ENCODE measurements around the gene MYO1B.
"Not testable (repeated sequence)": the region's sequence is repeated elsewhere in the genome, so short reads cannot be mapped to it uniquely, and the experiment has no call there.

The MYO1B gene

DNA sequence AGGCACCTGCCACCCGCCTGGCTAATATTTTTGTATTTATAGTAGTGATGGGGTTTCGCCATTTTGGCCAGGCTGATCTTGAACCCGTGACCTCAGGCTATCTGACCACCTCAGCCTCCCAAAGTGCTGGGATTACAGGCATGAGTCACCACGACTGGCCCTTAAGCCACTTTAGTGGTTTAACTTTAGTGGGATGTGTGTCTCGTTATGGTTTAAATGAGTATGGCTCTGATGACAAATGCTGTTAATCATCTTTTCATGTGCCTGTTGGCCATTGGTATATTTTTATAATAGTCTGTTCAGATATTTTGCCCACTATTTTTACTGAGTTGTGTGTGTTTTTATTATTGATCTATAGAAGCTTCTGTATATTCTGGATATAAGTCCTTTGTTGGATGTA lies 205.9 kb downstream of the MYO1B start:
- H3K4me3 ChIP-seq (ENCODE audit: low read depth, low read length) = no peak overlapping the region
- TF ChIP-seq, protein P1, sequence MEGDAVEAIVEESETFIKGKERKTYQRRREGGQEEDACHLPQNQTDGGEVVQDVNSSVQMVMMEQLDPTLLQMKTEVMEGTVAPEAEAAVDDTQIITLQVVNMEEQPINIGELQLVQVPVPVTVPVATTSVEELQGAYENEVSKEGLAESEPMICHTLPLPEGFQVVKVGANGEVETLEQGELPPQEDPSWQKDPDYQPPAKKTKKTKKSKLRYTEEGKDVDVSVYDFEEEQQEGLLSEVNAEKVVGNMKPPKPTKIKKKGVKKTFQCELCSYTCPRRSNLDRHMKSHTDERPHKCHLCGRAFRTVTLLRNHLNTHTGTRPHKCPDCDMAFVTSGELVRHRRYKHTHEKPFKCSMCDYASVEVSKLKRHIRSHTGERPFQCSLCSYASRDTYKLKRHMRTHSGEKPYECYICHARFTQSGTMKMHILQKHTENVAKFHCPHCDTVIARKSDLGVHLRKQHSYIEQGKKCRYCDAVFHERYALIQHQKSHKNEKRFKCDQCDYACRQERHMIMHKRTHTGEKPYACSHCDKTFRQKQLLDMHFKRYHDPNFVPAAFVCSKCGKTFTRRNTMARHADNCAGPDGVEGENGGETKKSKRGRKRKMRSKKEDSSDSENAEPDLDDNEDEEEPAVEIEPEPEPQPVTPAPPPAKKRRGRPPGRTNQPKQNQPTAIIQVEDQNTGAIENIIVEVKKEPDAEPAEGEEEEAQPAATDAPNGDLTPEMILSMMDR (IDR thresholded peaks at IDR 0.05; ENCODE audit: borderline replicate concordance, insufficient read depth, low read depth, low read length) = no peak

DNA sequence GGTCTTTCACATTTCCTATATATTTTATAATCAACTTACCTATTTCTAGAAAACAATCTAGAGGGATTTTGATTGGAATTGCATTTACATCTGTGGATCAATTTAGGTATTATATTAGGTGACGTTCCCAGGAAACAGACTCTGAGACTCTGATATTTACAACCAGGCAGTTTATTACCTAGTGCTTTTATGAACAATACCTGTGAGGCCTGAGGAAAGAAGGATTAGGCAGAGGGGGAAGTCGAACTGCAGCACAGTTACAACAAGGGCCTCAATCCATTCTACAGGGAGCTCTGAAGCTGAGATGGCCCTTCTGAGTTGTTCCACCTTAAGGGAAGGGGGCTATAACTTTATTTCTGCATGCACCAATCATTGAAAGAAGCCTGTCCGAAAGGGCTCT lies 206.9 kb downstream of the MYO1B start:
- TF ChIP-seq, protein P1 (IDR thresholded peaks at IDR 0.05; ENCODE audit: borderline replicate concordance, insufficient read depth, low read depth, low read length) = no peak
- H3K4me3 ChIP-seq (ENCODE audit: low read depth, low read length) = no peak overlapping the region

DNA sequence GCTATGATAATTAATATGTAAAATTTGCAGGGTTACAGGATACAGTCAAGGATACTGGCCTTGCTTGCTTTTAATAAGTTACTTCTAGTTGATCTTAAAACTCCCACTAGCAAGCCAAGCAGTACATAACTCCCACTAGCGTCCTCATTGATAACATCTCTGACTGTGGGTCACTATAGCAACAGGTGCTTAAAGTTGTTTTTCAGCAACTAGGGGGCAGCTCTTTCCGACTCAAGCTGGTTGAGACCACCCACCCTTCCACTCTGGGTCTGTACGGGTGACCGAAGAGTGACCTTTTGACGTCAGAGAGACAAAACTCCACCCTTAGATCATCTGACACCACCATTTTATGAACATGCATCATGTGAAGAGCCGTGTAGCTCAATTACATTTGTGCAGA lies 208.6 kb downstream of the MYO1B start:
- TF ChIP-seq, protein P1 (IDR thresholded peaks at IDR 0.05; ENCODE audit: borderline replicate concordance, insufficient read depth, low read depth, low read length) = no peak
- no peak overlapping the region for H3K4me3 ChIP-seq (ENCODE audit: low read depth, low read length)

DNA sequence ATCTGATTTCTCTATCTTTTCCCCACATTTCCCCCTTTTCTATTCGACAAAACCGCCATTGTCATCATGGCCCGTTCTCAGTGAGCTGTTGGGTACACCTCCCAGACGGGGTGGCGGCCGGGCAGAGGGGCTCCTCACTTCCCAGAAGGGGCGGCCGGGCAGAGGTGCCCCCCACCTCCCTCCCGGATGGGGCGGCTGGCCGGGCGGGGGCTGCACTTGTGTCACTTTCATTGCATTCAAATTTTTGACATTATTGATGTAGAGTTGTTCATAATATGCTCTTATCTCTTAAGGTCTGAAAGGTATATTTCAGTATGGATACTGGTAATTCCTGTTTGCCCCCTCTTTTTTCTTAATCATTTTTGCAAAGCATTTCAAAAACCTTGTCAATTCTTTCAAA lies 211.3 kb downstream of the MYO1B start:
- H3K4me3 ChIP-seq (ENCODE audit: low read depth, low read length) = not testable (repeated sequence)

DNA sequence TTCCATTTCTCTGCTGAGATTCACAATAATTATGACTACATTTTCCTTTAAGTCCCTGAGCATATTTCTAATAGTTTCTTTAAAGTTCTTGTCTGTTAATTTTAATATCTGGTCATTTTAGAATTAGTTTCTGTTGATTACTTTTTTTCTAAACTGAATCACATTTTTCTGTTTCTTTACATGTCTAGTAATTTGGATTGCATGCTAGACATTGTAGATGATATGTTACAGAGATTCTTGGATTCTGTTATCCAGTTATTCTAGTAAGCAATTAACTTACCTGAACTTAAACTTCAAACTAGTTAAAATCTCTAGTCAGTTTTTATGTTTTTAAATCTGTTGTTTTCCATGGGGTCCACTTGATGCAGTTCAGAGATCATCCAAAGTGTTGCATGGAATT lies 214.0 kb downstream of the MYO1B start:
- no peak overlapping the region for H3K4me3 ChIP-seq (ENCODE audit: low read depth, low read length)
- TF ChIP-seq, protein P1 (IDR thresholded peaks at IDR 0.05; ENCODE audit: borderline replicate concordance, insufficient read depth, low read depth, low read length) = no peak

DNA sequence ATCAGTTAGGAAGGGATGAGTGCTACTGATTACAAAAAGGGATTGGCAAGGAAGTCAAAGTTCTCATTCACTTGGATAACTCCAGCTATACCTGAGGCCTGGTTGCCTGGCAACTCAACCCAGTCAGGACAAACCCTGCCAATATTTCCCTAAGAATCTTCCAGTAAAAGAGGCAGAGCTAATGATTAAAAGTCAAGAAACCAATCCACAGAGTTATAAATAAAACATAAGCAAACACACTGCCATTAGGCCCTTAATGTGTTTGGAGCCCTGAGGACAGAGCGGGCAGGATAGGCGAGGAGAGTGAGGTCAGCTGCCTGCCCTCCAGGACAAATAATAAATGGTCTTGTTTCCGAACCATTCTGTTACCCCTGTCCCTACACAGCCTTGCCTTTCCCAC lies 217.2 kb downstream of the MYO1B start:
- H3K4me3 ChIP-seq (ENCODE audit: low read depth, low read length) = no peak overlapping the region
- TF ChIP-seq, protein P1 (IDR thresholded peaks at IDR 0.05; ENCODE audit: borderline replicate concordance, insufficient read depth, low read depth, low read length) = no peak

DNA sequence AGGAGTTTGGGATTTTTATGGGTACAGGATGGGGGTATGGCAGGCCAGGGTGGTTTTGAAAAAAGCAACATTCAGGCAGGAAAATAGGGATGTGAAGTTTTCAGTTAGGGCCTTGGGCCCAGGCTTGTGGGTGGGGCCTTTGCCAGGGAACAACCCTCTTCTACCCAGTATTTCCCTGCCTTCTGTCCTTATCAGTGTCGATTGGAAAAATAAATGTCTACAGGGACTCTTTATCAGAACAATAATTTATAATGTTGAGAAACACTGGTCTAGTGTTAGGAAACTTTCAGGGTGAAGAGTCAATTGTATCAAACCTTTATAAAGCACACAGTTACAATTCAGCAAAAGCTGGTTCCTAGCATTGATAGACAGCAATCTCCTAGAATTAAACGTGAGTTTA lies 218.6 kb downstream of the MYO1B start:
- TF ChIP-seq, protein P1 (IDR thresholded peaks at IDR 0.05; ENCODE audit: borderline replicate concordance, insufficient read depth, low read depth, low read length) = no peak
- no peak overlapping the region for H3K4me3 ChIP-seq (ENCODE audit: low read depth, low read length)
